SU-DHL-6 (cell line): ENCODE results near the gene ARID5B.

Experiments used
- CTCF ChIP-seq: fragments of 200-600 bp; sonication (generic); IDR thresholded peaks from one replicate; pipeline ENCODE4 v1.5.1; 2017; ENCODE audit warnings: antibody characterized with exemption, mild to moderate bottlenecking, low read length, moderate library complexity; ENCODE audit not compliant: insufficient read depth, poor library complexity, severe bottlenecking
- EZH2phosphoT487 ChIP-seq: fragments of 200-600 bp; sonication (generic), shearing (Covaris generic); conservative IDR thresholded peaks from 2 replicates; pipeline ENCODE4 v1.6.1; 2018; ENCODE audit warnings: mild to moderate bottlenecking, antibody characterized with exemption, low read length, moderate library complexity, mixed read lengths

DNA sequence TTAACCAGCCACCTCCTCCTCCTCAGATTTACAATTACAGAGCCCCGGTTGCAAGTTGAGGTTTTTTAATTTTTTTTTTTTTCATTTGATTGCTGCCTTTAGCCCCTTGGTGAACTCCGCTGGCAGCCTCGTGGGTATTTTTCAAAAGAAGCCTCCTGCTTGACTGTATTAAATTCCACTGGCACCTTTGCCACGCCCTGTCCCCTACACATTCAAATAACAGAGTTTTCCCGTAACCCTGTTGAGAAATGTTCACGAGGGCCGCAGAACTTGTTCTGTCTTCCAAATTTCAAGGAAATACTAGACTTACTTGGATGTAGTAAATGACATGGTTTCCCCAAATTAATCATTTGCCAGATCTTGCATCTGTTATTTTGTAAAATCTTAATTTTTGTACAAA, 167.0 kb downstream of the ARID5B start:
- TF ChIP-seq CTCF (no peak), EZH2phosphoT487 (no peak)
